Measurements from ENCODE around the gene ZBED1. TPM values are rescaled to one million over a fixed set of nuclear protein-coding genes. Genes with fewer than 3 reads are reported as not detected.

The ZBED1 gene
- total RNA-seq, 4 donors from 2014 or later: 24.1 to 46.5 (median 40.2) TPM

DNA sequence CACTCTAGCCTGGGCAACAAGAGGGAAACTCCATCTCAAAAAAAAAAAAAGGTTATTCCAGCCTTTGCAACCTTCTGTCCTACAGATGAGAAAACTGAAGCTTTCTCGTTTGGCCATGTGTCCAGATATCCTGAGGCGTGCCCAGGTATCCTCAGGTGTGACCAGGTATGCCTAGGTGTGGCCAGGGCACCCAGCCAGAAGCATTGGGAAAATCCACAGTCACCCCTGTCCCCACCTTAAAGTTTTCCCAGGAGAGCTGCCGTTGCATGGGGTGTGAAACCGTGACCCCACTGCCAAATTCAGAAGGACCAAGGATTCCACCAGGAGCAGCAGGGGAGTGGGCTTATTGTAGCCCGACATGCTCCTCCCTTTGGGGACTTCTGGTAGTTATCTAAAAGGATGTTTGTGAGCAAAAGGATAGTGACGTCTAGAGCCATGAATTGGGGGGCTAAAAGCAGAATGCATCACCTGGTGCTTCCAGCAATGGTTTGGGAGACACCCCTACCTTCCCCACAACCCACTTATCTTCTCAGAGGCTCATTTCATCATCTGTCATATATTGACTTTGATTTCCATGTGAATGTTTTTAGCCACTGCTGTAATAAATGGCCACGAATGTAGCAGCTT lies 4.0 kb upstream of the ZBED1 start:
- TF ChIP-seq, protein P1, sequence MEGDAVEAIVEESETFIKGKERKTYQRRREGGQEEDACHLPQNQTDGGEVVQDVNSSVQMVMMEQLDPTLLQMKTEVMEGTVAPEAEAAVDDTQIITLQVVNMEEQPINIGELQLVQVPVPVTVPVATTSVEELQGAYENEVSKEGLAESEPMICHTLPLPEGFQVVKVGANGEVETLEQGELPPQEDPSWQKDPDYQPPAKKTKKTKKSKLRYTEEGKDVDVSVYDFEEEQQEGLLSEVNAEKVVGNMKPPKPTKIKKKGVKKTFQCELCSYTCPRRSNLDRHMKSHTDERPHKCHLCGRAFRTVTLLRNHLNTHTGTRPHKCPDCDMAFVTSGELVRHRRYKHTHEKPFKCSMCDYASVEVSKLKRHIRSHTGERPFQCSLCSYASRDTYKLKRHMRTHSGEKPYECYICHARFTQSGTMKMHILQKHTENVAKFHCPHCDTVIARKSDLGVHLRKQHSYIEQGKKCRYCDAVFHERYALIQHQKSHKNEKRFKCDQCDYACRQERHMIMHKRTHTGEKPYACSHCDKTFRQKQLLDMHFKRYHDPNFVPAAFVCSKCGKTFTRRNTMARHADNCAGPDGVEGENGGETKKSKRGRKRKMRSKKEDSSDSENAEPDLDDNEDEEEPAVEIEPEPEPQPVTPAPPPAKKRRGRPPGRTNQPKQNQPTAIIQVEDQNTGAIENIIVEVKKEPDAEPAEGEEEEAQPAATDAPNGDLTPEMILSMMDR (IDR thresholded peaks at IDR 0.05; ENCODE audit: low read depth): no peak

DNA sequence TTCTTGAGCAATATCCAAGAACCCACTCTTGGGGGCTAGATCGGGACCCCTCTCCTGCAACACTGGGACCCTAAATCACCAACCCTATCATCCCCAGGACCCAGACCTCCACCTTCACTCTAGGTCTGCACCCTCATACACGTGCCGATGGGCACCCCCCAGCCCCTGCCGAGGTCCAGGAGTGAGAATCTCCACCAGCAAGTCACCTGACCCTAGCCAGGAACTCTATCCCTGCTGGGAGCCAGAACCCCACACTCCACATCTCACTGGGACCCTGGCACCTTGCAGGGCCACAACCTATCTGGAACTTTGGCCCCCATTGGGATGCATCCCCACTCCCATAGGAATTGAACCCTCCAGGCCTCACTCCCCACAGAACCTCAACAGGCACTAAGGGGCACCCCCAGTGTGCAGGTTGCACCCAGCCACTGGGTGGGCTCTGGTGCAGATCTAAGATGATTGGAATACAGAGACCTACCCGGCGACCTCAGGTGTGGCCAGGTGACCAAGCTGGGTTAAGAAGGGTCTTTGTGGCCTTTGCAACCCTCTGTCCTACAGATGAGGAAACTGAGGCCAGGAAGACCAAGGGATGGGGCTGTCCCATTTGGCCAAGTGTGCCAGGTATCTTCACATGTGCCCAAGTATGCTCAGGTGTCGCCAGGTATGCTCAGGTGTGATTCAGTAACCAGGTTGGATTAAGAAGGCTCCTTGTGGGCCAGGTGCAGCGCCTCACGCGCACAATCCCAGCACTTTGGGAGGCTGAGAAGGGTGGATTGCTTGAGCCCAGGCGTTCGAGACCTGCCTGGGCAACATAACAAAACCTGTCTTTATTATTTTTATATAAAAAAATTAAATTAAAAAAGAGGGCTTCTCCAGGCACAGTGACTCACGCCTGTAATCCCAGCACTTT lies 3.1 kb upstream of the ZBED1 start:
- TF ChIP-seq, protein P1 (IDR thresholded peaks at IDR 0.05; ENCODE audit: low read depth): no peak

DNA sequence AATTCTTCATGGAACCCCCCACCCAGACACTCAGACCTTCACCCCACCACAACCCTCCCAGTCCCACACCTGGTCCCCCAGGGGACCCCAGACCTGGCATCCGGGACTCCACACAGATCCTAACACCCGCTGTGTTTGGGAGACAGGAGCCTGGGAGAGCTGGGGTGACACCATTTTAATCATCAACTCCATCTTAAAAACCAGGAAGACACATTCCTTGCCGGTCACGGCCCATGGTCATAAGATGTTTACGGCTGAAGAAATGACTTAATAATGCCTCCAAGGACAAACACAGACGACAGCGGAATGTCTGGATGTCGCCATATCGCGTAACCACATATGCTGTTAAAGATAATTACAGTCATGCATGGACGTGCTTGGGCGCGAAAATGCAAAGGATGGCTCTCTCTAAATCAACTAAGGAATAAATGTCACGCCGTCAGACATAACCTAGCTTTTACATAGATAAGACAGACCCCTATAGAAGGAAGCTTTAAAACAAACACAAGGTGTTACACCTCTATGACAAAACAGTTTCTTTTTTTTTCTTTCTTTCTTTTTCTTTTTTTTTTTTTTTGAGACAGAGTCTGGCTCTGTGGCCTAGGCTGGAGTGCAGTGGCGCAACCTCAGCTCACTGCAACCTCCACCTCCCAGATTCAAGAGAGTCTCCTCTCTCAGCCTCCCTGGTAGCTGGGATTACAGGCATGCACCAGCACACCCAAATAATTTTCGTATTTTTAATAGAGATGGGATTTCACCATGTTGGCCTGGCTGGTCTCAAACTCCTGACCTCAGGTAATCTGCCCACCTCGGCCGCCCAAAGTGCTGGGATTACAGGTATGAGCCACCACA lies 2.1 kb upstream of the ZBED1 start:
- TF ChIP-seq, protein P1 (IDR thresholded peaks at IDR 0.05; ENCODE audit: low read depth): no peak

DNA sequence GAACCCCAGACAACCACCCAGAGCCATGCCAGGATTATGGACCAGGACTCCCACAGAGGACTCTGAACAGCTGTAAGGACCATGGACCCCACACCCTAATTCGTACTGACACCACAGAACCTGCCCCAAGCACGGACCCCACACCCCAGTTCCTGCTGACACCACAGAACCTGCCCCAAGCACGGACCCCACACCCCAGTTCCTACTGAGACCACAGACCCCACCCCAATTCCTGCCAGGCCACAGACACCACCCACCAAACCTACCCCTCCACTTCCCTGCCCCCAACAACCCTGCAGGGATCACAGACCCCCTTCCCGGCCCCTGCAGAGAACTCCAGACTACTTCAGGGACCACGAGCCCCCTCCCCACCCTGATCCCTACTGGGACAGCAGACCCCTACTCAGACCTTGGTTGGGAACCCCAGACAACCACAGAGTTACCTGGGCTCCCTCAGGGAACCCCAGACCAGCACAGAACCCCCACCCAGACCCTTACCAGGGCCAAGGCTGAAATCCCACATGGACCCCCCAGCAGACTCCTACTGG lies 1.4 kb upstream of the ZBED1 start:
- TF ChIP-seq, protein P1 (IDR thresholded peaks at IDR 0.05; ENCODE audit: low read depth): no peak

DNA sequence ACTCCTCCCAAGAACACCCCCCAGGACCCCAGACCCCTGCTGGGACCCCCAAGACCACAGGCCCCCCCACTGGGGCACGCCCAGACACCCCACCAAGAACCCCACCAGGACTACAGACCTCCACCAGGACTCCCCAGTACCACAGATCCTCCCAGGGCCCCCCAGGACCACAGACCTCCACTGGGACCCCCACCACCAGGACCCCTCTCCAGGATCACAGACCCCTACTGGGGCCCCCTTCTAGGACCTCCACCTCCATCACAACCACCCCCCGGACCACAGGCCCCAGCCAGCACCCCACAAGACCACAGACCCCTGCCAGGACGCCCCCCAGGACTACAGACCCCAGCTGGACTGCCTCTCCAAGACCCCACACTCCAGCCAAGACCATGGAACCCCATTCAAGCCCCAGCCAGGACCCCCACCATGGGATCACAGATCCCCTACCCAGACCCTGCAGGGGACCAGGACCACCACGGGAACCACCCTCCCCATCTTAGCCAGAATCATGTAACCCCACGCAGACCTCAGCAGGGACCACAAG lies 855 bp upstream of the ZBED1 start:
- TF ChIP-seq, protein P1 (IDR thresholded peaks at IDR 0.05; ENCODE audit: low read depth): no peak

DNA sequence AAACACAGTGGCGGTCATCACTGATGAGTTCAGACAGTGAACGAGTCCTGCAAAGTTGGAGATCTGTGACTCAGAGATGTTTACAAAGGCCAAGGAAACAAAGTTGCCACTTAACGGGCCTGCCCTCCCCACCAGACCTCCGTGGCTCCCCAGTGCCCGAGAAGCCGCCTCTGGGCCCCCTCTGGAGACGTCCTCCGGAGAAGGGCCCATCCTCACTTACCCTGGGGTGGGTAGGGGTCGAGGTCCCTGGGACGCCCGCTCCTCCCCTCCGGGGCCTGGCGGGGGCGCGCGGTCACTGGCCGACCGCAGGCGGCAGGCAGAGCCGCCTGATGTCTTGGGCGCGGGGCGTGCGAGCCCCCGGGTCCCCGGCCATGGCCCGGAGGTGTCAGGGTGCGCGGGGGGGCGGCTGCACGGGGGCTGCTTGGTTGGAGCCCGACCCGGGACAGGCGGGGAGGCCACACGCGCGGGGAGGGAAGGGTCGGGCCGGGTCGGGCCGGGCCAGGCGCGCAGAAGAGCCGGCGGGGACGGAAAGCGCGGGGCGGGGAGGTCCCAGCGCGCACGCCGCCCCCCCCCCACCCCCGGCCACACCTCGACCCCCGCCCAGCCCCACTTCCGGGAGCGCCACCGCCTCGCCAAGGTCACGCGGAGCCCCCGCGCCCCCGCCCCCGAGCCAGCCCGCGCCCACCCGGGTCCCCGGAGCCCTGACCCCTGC lies 529 bp downstream of the ZBED1 start:
- TF ChIP-seq, protein P1 (IDR thresholded peaks at IDR 0.05; ENCODE audit: low read depth): no peak
